HPDE6-E6E7 (cell line): ENCODE measurements around the gene CXCR4.

Experiments used
- DNase-seq: peaks from one replicate; pipeline ENCODE4 v3.0.0; 2011; ENCODE audit warnings: missing footprints; ENCODE audit errors: extremely low spot score

The CXCR4 gene

DNA sequence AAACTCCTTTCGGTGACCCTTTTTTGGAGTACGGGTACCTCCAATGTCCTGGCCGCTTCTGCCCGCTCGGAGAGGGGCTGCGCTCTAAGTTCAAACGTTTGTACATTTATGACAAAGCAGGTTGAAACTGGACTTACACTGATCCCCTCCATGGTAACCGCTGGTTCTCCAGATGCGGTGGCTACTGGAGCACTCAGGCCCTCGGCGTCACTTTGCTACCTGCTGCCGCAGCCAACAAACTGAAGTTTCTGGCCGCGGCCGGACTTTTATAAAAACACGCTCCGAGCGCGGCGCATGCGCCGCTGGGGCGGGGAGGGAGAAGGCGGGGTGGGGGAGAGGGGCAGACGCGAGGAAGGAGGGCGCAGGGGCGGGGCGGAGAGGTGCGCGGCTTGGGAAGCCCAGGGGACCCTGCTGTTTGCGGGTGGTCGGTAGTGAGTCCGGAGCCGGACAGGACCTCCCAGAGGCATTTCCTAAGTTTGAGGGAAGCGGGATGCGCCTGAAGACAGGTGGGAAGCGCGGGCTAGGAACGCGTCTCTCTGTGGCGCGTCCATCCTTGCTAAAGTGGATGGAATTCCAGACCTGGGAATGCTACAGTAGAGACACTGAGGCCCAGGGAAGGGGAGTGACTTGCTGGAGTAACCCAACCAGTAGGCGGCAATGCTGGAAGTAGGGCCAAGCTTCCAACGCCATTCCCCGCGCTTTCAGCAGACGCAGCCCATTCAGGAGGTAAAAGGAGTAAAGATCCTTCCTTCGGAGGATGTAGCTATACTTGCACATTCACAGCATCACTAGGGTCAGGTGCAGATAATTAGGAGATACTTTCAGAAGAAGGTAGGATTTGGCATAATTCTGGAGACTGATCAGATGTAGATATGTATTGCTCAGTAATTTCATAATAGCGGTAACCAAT, at the start of gene CXCR4:
TSS of gene CXCR4 (minus strand) at position 241 of the 910 bp plus-strand sequence. CDS start at position 152, 89 bp downstream.
- DNase-seq: no peak

DNA sequence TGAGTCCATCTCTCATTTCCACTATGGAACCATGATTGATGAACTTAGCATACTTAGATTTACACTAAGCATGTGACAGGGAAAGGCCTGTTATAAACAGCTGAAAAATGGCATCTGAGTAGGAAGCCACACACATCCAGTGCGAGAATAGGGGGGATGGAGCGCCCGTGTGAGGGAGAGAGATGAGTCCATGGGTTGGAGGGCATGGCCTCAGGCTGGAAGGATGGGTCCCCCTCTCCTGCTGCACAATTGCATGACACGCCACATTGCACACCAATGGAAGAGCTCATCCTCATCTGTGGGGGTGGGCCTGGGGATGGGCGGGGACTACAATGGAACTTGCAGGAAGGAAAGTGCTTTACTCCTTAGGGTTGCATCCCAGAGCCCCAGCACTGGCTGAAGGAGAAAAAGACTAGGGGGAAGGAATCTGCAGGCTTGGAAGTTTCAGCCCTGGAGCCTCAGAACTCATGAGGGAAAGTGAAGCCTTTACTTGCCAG, 46.4 kb upstream of the CXCR4 start:
- DNase-seq: no peak

DNA sequence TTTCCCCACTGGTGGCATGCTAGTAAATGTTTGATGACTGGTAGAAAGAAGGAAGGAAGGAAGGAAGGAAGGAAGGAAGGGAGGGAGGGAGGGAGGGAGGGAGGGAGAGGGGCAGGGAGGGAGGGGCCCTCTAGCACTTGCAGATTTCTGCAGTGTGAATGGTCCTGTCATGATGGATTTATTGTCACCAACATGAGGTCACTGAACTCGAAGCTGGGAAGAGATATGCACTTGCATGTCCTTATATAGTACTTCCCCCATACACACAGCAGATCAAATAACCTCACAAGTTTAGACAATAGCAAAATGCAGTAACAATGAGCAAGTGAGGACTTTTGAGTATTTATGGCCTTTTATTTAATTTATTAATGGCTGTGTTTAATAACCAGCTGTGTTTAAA, 44.5 kb upstream of the CXCR4 start:
- no peak for DNase-seq

DNA sequence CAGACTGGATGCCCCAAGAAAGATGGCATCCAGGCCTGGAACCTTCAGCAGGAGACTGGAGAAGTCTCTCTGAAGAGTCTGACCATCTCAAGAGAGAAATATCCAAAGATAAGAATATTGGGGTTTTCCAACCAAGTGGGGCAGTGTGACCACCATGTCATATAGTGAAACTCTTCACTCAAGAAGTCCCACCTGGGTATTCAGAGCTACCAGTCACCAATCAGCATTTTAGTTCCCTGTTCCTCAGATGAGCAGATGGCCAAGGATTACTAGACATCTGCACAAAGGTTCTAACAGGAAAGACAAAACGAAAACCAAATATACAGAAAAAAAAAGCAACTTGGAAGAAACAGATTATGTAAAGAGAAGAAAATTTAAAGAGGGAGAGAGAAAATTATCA, 38.5 kb upstream of the CXCR4 start:
- DNase-seq: no peak

DNA sequence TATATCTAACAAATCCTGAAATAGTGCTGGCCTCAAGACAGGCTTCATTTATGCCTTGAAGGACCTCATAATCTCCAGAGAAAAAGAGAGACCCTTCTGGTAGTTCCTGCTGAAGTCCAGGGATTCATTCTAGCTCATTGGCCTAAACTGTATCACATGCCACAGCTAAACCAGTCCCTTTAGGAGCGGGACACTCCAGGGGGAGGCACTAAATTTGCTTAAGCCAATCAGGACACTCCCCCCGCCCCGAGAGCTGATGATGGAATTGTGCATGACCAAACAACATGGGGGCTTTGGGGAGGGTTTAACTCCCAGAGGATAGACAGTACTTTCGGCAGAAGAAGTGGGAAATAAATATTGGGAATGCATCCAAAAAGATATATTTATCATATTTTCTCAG, 36.4 kb upstream of the CXCR4 start:
- no peak for DNase-seq

DNA sequence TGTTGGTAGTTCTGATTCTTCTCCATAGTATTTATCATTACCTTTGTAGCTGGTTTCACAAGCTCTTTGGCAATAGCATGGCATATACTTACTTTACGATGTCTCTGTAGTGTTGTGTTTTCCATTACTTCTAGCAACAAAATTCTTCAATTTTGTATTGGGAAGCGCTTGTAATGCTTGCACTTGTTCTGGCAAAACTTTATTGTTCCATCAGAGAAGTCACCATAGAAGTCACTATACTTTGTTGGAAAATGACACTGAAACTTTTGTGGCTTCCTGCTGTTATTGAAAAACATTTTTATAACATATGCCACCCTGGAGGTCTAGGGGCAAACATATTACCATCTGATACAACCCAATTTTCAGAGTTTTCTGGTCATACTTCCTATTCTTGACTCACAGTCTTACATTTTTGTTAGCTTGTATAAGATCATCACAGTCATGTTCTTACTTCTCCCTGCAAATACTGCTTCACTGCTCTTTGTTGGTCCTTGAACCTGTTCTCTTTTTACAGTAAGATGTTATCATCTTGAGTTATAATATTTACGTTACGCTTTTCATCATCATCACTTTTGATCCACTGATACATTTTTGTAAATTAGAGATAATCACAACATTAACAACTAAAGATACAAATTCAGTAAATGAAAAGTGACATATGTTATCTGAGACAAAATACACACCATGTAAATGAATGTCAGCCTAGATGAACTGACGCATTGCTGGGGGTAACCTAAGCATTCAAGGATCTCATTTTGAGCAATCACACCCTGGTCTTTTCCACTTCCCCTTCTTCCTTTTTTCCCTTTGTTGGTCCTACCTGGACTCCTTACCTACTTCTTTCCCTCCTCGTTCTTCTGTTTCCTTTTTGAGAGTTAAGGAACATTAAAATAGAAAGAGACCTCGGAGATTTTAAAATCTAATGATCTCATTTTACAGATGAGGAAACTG, 33.3 kb upstream of the CXCR4 start:
- DNase-seq: no peak

DNA sequence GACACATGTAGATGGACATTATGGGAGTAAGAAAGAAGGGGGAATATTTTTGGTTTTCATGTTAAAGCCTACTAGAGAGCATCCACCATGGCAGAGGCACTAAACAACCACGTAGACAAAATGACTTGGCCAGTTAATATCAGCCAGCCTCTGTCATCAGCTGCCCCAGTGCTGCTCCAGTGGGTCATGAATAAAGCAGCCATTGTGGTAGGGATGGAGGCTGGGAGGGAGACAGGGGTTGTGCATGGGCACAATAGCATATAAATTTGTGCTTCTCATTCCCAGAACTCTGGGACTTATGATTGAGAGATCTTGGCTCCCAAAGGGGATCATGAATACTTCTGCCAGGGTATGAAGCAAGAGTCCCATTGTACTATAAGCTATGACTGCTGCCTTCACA, 31.1 kb upstream of the CXCR4 start:
- no peak for DNase-seq

DNA sequence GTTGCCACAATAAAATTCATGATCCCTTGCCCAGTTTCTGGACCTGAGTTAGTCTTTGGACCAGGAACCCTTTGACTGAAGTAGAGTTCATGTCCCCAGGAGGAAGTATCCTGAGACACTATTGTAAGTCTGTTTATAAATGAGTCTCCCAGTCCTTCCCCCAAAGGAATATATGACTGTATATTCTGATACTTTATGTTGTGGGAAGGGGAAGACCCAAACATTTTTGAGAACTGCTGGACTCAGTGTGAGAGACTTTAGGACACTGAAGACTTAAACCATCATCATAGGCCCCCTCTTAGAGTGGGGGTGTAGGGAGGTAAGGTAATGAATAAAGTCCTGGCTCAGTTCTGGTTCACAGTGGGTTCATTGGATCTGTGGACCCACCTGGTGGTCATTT, 28.6 kb upstream of the CXCR4 start:
- DNase-seq: no peak

DNA sequence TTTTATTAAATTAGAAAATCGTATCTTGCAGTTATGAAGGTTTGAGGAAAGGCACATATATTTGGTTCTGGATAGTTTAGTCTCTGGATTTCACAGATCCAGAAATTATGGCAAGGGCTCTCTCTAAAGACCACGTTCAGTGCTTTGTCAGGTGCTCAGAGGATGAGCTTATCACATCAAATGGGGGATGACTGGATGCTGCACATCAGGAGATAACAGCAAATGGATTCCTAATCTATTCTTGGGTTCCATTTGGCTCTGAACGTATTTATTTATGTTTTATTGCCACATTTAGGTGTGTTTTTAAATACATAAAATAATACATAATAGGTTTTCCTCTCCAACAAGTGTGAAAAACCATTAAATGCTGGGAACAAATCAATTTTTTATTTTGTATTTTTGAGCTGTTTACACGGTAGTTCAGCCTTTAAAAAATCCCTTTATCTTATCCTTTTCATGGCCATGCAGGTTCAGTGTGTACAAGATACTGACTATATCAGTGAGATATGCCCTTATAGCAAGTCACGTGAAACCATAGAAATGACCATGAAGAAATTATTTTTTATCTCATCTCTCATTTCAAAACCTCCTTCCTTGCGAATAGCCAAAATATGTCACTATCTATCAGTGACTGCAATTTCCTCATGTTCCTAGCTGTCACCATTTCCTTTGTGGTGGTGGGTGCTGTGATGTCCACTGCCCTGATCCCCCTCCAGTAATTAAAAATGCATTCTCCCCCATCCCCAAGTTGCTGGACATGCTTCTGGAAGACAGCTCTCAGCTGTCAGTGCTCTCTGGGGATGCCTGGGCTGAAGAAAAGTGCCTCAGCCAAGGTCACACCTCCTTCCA, 25.9 kb upstream of the CXCR4 start:
- DNase-seq: no peak

DNA sequence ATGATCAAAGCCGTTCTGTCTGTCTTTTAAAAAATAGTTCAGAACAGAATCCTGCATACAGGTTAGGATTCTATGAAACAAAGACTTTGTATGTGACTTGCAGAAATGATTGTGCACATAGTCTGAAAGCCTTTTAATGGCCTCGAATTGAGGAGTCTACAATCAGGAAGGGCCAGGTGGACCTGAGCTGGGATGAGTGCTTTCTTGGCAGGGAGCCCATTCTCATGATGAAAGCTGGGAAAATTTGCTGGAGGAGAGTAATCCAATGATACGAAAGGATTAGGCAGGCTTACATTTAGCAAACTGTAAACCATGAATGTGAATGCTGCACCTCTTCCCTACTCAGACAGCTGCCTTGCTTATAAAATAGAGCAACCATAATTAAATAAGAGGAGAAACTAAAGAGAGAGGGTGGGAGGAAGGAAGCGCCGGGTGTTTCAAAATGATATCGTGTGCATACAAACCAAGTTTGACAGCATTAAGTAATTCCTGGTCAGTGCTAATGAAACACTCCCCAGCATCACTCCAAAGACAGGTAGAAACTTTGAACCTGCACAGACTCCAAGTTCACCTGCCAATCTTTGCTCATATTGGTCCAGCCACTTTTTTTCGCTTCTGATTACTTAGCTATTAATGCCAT, 23.7 kb upstream of the CXCR4 start:
- no peak for DNase-seq

DNA sequence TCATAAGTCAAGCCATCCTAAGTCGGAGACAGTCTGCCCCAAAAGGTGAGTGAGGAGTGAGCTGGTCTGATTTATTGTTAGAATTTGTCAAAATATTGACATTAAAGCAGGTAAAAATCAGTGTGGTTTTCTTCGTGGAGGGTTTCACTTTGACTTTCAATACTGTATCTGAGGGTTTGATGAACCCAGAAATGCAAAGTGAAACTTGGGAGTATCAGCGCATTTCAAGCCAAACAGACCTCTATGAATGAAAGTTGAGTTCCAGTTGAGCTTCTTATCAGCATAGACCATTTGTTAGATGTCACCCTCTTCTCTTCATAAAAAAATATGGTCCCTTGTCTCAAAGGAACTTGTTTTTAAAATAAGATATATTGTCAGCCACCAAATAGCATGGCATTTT, 21.7 kb upstream of the CXCR4 start:
- DNase-seq: no peak

DNA sequence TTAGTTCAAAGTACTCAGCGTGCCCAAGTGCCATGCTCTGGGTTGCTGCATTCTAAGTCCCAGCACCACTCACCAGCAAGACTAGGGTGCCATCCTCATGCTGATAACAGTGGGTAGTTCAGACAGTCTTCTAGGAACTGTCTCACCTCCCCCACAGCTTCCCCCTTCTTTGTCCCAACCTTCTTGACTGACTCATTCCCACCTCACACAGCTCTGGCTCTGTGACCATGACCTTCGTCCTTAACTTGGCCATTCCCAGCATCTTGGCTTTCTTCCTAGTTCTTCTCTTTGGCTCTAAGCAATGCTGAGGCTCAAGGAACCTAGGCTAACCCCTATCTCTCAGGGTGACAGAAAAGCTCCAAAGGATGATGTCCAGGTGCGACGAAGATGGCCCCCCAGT, 20.0 kb upstream of the CXCR4 start:
- DNase-seq: no peak

DNA sequence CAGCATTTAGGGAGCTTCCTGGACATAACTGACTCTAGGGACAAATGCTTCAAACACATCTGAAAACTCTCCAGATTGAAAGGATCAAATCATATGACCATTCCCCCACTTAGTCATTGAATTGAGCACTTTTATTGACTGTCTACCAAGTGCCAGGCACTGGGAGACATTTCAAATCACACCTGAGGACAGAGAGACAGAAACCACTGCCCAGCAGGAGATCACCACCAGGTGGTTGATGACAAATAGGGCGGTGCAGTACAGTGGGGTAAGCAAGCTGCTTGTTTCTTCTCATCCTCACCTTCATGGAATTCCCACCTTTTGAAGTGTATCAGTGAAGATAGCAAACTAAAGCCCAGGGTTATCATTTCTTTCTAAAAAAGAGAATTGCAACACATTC, 19.0 kb upstream of the CXCR4 start:
- DNase-seq: no peak

DNA sequence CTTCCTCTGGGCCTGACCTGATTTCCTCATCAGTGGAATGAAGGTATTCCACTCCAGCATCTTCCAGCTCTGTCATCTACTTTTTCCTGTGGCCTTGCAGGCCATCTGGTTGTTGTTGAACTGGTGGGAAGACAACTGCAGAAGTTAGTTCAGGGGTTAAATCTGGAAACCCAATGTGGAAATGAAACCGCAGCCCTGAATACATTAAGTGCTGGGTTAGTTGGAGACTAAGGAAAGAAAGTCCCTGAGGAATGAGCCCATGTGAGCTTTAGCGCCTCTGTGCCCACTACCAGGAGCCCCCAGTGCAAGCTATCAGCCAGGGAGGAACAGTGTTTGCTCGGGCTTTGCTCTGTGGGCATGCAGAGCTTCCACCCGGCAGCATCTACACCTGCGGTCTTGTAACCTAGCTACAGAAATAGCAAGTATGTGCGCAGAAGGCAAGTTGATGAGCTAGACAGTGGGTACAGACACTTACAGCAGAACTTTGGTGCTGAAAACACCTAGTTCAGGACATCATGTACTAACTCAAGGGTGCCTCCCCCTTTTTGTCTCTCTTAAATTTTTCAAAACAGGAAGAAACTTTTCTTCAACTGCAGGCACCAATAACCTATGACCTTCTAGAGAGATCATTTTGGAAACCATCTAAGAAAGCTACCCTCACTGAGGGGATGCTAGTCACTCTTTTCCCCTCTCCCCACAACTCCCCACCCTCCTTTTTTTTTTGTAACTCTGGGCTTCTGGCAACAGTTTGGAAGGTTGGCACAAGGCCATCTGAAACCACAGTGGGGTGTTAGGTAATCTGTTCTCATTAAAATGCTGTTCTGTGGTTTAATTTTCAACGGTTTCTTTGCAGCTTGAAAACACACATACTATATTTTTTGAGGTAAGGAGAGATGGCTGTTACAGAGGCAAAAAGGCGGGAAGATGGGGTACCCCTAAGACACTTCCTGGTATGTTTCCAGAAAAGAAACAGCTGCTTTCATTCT, 18.3 kb upstream of the CXCR4 start:
- no peak for DNase-seq

DNA sequence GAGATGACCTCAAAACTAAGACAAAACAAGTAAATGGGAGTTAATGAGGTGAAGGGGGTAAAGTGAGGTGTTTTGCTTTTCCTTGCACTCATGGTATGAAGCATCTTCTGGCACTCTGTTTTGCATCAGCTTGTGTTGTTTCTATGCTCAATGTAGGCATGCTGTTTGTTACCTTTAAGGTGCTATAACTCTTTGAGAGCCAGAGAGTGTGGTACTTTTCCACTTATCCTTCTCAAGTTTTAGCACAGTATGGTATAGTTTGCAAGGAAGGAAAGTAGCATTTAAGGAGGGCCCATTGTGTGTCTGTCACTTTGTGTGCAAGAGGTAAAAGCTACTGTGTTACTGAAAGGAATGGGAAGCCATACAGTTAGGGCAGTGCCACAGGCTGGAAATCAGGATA, 17.5 kb upstream of the CXCR4 start:
- DNase-seq: no peak

DNA sequence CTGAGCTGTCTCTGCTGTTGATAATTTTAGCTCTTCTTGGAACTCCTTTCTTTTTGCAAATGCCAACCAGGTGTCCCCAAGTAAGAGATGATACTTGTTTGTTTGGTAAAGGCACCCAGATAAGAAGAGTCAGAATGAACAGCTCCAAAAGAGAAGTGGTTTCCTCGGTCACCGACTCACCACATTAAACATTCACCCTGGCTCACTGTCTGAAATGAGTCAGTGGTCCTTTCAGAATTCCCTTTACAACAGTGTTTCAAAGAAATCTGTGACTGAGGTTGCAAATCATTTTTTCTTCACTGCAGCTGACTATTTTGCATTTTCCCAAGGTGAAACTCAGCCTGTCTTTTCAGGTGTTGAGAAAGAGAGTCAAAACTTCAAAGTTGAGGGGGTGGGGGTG, 16.2 kb upstream of the CXCR4 start:
- no peak for DNase-seq

DNA sequence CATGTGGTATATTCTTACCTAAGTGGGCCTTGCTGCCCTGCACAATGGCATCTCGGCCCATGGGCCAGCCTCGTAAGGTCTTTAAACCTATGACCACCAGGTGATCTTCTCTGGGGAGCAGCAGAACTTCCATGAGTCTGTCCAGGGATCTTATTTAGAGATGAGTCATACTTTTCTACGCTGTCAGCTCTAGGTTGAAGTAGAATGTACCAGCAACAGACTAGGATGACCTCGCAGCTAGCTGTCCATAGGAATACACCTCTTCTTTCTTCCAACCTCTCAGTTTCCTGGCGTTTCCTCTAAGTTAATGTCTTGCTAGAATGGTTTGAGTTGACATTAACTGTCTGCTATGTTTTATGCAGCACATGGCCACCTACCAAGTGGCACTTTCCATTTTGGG, 15.6 kb upstream of the CXCR4 start:
- DNase-seq: no peak

DNA sequence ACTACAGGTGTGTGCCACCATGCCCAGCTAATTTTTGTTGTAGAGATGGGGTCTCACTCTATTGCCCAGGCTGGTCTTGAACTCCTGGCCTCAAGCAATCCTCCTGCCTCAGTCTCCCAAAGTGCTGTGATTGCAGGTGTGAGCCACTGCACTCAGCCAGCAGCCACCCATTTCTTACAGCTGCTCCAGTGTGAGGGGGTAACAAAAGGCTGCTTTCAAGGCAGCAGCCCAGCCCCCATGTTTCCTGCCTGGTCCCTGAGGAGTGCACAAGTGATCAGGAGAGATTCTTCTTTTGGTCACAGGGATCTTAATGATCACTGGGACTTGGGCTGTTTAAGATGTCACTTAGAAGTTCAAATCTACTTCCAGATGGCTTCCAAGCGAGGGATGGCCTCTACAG, 15.2 kb upstream of the CXCR4 start:
- DNase-seq: no peak

DNA sequence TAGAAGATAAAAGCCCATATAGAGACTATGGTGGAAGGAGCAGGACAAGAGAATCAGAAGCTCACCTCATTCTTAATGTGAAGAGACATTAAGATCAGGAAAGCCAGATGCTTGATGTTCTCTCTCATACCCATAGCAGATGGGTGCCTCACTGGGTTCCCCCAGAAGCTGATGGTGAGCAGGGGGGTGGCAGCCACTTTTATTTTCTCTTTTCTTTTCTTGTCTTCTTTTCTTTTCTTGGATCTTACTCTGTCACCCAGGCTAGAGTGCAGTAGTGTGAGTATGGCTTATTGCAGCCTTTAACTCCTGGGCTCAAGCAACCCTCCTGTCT, 14.8 kb upstream of the CXCR4 start:
- DNase-seq: no peak
